ENCODE results near the gene DNAJB13.
"Not testable (repeated sequence)": the region's sequence is repeated elsewhere in the genome, so short reads cannot be mapped to it uniquely, and the experiment has no call there.

Gene DNAJB13

GRCh38 chr11:73977856-73978519 is 27.2 kb downstream of the DNAJB13 start:
- no peak for DNase-seq (ENCODE audit: low read depth)

- no peak for DNase-seq (ENCODE audit: low read depth)
Observed at GRCh38 chr11:73978576-73979086, 27.8 kb downstream of the DNAJB13 start.

GRCh38 chr11:73980001-73980961 is 29.5 kb downstream of the DNAJB13 start:
- peak; percentile 43 for DNase-seq (ENCODE audit: low read depth)

- DNase-seq (ENCODE audit: low read depth), result no peak
Observed at GRCh38 chr11:73981051-73981805, 30.4 kb downstream of the DNAJB13 start.

- DNase-seq (ENCODE audit: low read depth), result peak; percentile 78
Observed at GRCh38 chr11:73982595-73982989, 31.8 kb downstream of the DNAJB13 start, which contains the start of gene UCP2. TSS of gene UCP2 (minus strand) at chr11:73982843. CDS start at chr11:73978378, 4,465 bp downstream.

- peak; percentile 88 for DNase-seq (ENCODE audit: low read depth)
Observed at GRCh38 chr11:73982990-73983740, 32.3 kb downstream of the DNAJB13 start.

GRCh38 chr11:73983741-73984538 is 33.1 kb downstream of the DNAJB13 start:
- no peak for DNase-seq (ENCODE audit: low read depth)

GRCh38 chr11:73985661-73986060 is 34.8 kb downstream of the DNAJB13 start:
- DNase-seq (ENCODE audit: low read depth), result not testable (repeated sequence)

GRCh38 chr11:73988227-73988626 is 37.4 kb downstream of the DNAJB13 start:
- DNase-seq (ENCODE audit: low read depth), result no peak

- DNase-seq (ENCODE audit: low read depth), result no peak
Observed at GRCh38 chr11:73989156-73989555, 38.3 kb downstream of the DNAJB13 start.

- no peak for DNase-seq (ENCODE audit: low read depth)
Observed at GRCh38 chr11:73990730-73991129, 39.9 kb downstream of the DNAJB13 start.

- no peak for DNase-seq (ENCODE audit: low read depth)
Observed at GRCh38 chr11:73991471-73992006, 40.7 kb downstream of the DNAJB13 start.

GRCh38 chr11:73995247-73995646 is 44.4 kb downstream of the DNAJB13 start:
- DNase-seq (ENCODE audit: low read depth), result no peak

GRCh38 chr11:73995731-73996130 is 44.9 kb downstream of the DNAJB13 start:
- DNase-seq (ENCODE audit: low read depth), result no peak

- no peak for DNase-seq (ENCODE audit: low read depth)
Observed at GRCh38 chr11:73996161-73996747, 45.4 kb downstream of the DNAJB13 start.

- no peak for DNase-seq (ENCODE audit: low read depth)
Observed at GRCh38 chr11:73997120-73997770, 46.4 kb downstream of the DNAJB13 start.

- no peak for DNase-seq (ENCODE audit: low read depth)
Observed at GRCh38 chr11:73998846-73999575, 48.2 kb downstream of the DNAJB13 start.

- DNase-seq (ENCODE audit: low read depth), result no peak
Observed at GRCh38 chr11:73999581-74000306, 48.9 kb downstream of the DNAJB13 start.

All from activated T-helper 9 cell treated with anti-CD3 and anti-CD28 coated beads, Interleukin-2, amount 50 U/mL, for 16 hours (primary cell).